GM12892 (cell line): ENCODE results near the gene RBBP5.

Experiments used
- POLR2A ChIP-seq: IDR thresholded peaks from 2 replicates; pipeline ENCODE4 v1.6.1; 2011; ENCODE audit warnings: low read depth, low read length, control low read depth
- POLR2AphosphoS5 ChIP-seq: IDR thresholded peaks from 2 replicates; pipeline ENCODE4 v1.6.1; 2011; ENCODE audit warnings: low read depth, low read length, control low read depth
- TAF1 ChIP-seq: IDR thresholded peaks from 2 replicates; pipeline ENCODE4 v1.6.1; 2011; ENCODE audit warnings: low read depth, mild to moderate bottlenecking, control low read depth, low read length, borderline replicate concordance

DNA sequence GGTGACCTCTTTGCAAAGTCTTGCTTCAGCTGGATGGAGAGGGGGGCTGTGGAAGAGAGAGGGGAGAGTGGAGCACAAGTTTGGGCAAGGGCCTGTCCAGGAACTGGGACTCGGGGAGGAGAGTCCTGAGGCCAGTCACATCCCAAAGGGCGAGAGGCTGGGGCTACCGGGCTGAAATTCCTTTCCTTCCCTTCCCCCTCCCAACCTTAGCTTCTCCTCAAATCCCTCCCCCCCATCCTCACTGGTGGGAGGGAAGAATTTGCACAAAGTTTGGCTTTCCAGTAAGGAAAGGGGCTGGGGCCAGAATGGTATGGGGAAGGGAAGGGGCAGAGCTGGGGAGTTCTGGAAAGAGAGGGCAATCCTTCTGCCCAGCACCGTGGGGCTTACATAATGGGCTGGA is 77.9 kb downstream of the RBBP5 start:
- TF ChIP-seq POLR2A, result no peak
- no peak for TF ChIP-seq POLR2AphosphoS5
- no peak for TF ChIP-seq TAF1
